IMR-90 (cell line): ENCODE measurements around the gene GRAMD4.

Source experiments
- CEBPB ChIP-seq: IDR thresholded peaks from 2 replicates; pipeline ENCODE4 v1.6.1; 2012; ENCODE audit warnings: low read depth, low read length, improper control_type of control experiment
- CHD1 ChIP-seq: IDR thresholded peaks from 2 replicates; pipeline ENCODE4 v1.6.1; 2012; ENCODE audit warnings: low read depth, low read length, improper control_type of control experiment
- ELK1 ChIP-seq: fragments of 150-350 bp; IDR thresholded peaks from 2 replicates; pipeline ENCODE4 v1.6.1; 2016; ENCODE audit warnings: low read depth, mild to moderate bottlenecking, low read length, moderate library complexity, borderline replicate concordance
- FOS ChIP-seq: fragments of 150-350 bp; IDR thresholded peaks from 2 replicates; pipeline ENCODE4 v1.6.1; 2016; ENCODE audit warnings: low read depth, low read length
- MAFK ChIP-seq: IDR thresholded peaks from 2 replicates; pipeline ENCODE4 v1.6.1; 2012; ENCODE audit warnings: low read depth, low read length, improper control_type of control experiment
- MXI1 ChIP-seq: IDR thresholded peaks from 2 replicates; pipeline ENCODE4 v1.6.1; 2012; ENCODE audit warnings: low read depth, mild to moderate bottlenecking, low read length, moderate library complexity, borderline replicate concordance
- NFE2L2 ChIP-seq: fragments of 150-350 bp; IDR thresholded peaks from 2 replicates; pipeline ENCODE4 v1.6.1; 2016; ENCODE audit warnings: low read depth, mild to moderate bottlenecking, low read length
- POLR2A ChIP-seq: IDR thresholded peaks from 2 replicates; pipeline ENCODE4 v1.6.1; 2012; ENCODE audit warnings: mild to moderate bottlenecking, low read depth, low read length
- RAD21 ChIP-seq: IDR thresholded peaks from 2 replicates; pipeline ENCODE4 v1.6.1; 2012; ENCODE audit warnings: low read length, improper control_type of control experiment
- SMC3 ChIP-seq: fragments of 150-350 bp; IDR thresholded peaks from 2 replicates; pipeline ENCODE4 v1.6.1; 2016; ENCODE audit warnings: low read depth, mild to moderate bottlenecking, antibody characterized with exemption, low read length, moderate library complexity
- TF ChIP-seq, protein P1 (sequence below): conservative IDR thresholded peaks from 2 replicates; pipeline ENCODE4 v1.5.1; 2012; ENCODE audit warnings: mild to moderate bottlenecking, low read depth, low read length, improper control_type of control experiment

- no peak for TF ChIP-seq CHD1
- no peak for TF ChIP-seq MXI1
- TF ChIP-seq, protein P1, sequence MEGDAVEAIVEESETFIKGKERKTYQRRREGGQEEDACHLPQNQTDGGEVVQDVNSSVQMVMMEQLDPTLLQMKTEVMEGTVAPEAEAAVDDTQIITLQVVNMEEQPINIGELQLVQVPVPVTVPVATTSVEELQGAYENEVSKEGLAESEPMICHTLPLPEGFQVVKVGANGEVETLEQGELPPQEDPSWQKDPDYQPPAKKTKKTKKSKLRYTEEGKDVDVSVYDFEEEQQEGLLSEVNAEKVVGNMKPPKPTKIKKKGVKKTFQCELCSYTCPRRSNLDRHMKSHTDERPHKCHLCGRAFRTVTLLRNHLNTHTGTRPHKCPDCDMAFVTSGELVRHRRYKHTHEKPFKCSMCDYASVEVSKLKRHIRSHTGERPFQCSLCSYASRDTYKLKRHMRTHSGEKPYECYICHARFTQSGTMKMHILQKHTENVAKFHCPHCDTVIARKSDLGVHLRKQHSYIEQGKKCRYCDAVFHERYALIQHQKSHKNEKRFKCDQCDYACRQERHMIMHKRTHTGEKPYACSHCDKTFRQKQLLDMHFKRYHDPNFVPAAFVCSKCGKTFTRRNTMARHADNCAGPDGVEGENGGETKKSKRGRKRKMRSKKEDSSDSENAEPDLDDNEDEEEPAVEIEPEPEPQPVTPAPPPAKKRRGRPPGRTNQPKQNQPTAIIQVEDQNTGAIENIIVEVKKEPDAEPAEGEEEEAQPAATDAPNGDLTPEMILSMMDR = no peak
- no peak for TF ChIP-seq POLR2A
- no peak for TF ChIP-seq SMC3
- no peak for TF ChIP-seq RAD21
- TF ChIP-seq FOS = no peak
- no peak for TF ChIP-seq MAFK
- no peak for TF ChIP-seq NFE2L2
- TF ChIP-seq CEBPB = no peak
- no peak for TF ChIP-seq ELK1
These were observed 45.6 kb downstream of the GRAMD4 start for GRCh38 chr22:46665751-46666280.
